ENCODE measurements around the gene RRAS2.

DNA sequence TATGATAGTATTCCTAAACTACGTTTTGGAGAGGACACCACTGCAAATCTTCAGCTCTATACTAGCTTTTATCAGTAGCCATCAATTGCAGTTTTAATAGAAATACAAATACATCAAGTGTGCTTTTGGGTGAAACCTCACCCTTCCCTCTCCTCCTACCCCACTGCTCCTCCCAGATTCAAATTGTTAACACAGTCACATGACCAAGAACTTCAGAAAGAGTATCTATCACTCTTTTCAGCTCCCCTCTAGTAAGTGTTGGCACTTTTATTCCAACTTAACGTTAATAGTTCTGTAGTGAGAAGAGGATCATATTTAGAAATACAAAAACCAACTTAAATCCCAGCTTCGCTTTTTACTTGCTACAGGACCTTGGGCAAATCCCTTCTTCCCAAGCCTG, 17.0 kb downstream of the RRAS2 start:
- TF ChIP-seq POLR2AphosphoS5 (IDR thresholded peaks at IDR 0.05; ENCODE audit: low read depth) (no peak), GABPA (IDR thresholded peaks at IDR 0.05; ENCODE audit: low read depth) (no peak), SPI1 (IDR thresholded peaks at IDR 0.05; ENCODE audit: borderline replicate concordance, low read depth) (no peak)
- TF ChIP-seq, protein P1, sequence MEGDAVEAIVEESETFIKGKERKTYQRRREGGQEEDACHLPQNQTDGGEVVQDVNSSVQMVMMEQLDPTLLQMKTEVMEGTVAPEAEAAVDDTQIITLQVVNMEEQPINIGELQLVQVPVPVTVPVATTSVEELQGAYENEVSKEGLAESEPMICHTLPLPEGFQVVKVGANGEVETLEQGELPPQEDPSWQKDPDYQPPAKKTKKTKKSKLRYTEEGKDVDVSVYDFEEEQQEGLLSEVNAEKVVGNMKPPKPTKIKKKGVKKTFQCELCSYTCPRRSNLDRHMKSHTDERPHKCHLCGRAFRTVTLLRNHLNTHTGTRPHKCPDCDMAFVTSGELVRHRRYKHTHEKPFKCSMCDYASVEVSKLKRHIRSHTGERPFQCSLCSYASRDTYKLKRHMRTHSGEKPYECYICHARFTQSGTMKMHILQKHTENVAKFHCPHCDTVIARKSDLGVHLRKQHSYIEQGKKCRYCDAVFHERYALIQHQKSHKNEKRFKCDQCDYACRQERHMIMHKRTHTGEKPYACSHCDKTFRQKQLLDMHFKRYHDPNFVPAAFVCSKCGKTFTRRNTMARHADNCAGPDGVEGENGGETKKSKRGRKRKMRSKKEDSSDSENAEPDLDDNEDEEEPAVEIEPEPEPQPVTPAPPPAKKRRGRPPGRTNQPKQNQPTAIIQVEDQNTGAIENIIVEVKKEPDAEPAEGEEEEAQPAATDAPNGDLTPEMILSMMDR (IDR thresholded peaks at IDR 0.05; ENCODE audit: insufficient read depth, low read length) = no peak
- TF ChIP-seq, protein P2, sequence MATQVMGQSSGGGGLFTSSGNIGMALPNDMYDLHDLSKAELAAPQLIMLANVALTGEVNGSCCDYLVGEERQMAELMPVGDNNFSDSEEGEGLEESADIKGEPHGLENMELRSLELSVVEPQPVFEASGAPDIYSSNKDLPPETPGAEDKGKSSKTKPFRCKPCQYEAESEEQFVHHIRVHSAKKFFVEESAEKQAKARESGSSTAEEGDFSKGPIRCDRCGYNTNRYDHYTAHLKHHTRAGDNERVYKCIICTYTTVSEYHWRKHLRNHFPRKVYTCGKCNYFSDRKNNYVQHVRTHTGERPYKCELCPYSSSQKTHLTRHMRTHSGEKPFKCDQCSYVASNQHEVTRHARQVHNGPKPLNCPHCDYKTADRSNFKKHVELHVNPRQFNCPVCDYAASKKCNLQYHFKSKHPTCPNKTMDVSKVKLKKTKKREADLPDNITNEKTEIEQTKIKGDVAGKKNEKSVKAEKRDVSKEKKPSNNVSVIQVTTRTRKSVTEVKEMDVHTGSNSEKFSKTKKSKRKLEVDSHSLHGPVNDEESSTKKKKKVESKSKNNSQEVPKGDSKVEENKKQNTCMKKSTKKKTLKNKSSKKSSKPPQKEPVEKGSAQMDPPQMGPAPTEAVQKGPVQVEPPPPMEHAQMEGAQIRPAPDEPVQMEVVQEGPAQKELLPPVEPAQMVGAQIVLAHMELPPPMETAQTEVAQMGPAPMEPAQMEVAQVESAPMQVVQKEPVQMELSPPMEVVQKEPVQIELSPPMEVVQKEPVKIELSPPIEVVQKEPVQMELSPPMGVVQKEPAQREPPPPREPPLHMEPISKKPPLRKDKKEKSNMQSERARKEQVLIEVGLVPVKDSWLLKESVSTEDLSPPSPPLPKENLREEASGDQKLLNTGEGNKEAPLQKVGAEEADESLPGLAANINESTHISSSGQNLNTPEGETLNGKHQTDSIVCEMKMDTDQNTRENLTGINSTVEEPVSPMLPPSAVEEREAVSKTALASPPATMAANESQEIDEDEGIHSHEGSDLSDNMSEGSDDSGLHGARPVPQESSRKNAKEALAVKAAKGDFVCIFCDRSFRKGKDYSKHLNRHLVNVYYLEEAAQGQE (IDR thresholded peaks at IDR 0.05; ENCODE audit: insufficient replicate concordance, low read depth) = no peak

All from HL-60 (cell line).